Activated naive CD8-positive, alpha-beta T cell treated with anti-CD3 and anti-CD28 coated beads for 36 hours (primary cell): Measurements from ENCODE around the gene GPR62. TPM values are rescaled to one million over a fixed set of nuclear protein-coding genes. Genes with fewer than 3 reads are reported as not detected.
"Not testable (repeated sequence)": the region's sequence is repeated elsewhere in the genome, so short reads cannot be mapped to it uniquely, and the experiment has no call there.

ENCODE experiments used
- DNase-seq: peaks from one replicate; pipeline ENCODE4 v3.0.0; 2021
- H3K27ac Mint-ChIP-seq: one replicate; pipeline ENCODE4 v1.8.0; 2022; ENCODE audit warnings: mild to moderate bottlenecking, moderate library complexity, mixed read lengths
- H3K27me3 Mint-ChIP-seq: one replicate; pipeline ENCODE4 v1.8.0; 2022; ENCODE audit warnings: mild to moderate bottlenecking, mixed read lengths
- H3K36me3 Mint-ChIP-seq: one replicate; pipeline ENCODE4 v1.8.0; 2021; ENCODE audit warnings: mild to moderate bottlenecking, mixed read lengths
- H3K4me1 Mint-ChIP-seq: one replicate; pipeline ENCODE4 v1.8.0; 2021; ENCODE audit warnings: mixed read lengths
- H3K4me3 Mint-ChIP-seq: one replicate; pipeline ENCODE4 v1.8.0; 2022; ENCODE audit warnings: mild to moderate bottlenecking, moderate library complexity, mixed read lengths
- H3K9me3 Mint-ChIP-seq: one replicate; pipeline ENCODE4 v1.8.0; 2022; ENCODE audit warnings: mixed read lengths
- total RNA-seq, 2 experiments: library from RNA; stranded (reverse); gene quantifications; one replicate each; pipeline ENCODE4 v1.2.3, GENCODE V29; 2021

GPR62 gene
- total RNA-seq, 2 experiments from 2014 or later, result not detected

DNA sequence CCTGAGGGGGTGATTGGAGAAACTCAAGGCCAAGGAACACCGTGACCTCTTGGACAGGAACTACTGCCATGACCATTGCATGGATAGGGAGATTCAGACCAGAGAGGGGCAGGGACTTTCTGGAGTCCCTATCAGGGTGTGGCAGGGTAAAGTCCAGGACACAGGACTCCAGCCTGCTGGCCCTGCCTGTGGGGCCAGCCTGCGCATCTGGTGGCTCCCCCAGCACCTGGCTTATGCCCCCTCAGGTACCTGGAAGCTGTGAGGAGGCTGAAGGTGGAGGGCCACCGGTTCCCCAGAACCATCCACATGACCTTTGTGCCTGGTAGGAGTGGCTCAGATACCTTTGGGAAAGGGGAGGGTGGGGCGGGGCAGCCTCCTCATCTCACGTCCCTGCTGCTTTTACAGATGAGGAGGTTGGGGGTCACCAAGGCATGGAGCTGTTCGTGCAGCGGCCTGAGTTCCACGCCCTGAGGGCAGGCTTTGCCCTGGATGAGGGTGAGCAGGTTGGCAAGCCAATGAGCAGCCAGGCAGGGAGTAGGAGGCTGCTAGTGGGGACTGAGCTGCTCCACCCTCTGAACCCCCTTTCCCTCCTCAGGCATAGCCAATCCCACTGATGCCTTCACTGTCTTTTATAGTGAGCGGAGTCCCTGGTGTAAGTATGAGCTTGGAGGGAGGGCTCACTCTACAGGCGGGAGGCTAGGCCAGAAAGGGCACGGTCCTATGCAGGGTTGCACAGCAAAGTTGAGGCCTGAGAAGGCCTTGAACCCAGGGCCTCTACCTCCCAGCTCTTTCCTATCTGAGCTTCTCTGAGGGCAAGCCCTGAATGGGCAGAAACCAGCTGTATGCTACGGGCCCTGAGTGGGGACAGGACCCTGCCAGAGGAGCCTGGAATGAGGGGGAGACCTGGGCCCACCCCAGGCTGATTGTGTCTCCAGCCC lies 31.1 kb downstream of the GPR62 start:
- H3K27me3 Mint-ChIP-seq, result no peaks in the 10 kb centered on the region
- no peaks in the 10 kb centered on the region for H3K9me3 Mint-ChIP-seq
- no peak overlapping the region for H3K27ac Mint-ChIP-seq
- H3K4me3 Mint-ChIP-seq, result no peak overlapping the region
- peaks cover 20% of the 10 kb centered on the region for H3K4me1 Mint-ChIP-seq
- H3K36me3 Mint-ChIP-seq, result peaks cover 2% of the 10 kb centered on the region
- DNase-seq, result no peak

DNA sequence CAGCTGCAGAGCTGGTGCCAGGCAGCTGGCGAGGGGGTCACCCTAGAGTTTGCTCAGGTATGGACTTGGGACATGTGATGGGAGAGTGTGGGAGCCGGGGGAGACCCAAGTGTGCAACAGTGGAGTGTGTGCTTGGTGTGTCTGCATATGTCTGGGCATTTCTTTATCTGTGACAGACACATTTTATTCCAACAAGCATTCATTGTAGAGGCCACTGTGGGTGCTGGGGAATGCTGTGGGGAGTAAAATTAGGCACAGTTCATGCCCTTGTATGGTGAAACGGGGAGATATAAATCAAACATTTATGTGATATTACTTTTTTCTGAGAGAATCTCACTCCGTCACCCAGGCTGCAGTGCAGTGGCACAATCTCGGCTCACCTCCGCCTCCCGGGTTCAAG lies 32.4 kb downstream of the GPR62 start:
- H3K27me3 Mint-ChIP-seq, result no peaks in the 10 kb centered on the region
- no peaks in the 10 kb centered on the region for H3K9me3 Mint-ChIP-seq
- peaks cover 20% of the 10 kb centered on the region for H3K4me1 Mint-ChIP-seq
- DNase-seq, result no peak
- H3K27ac Mint-ChIP-seq, result no peak overlapping the region
- H3K36me3 Mint-ChIP-seq, result peaks cover 15% of the 10 kb centered on the region
- no peak overlapping the region for H3K4me3 Mint-ChIP-seq

DNA sequence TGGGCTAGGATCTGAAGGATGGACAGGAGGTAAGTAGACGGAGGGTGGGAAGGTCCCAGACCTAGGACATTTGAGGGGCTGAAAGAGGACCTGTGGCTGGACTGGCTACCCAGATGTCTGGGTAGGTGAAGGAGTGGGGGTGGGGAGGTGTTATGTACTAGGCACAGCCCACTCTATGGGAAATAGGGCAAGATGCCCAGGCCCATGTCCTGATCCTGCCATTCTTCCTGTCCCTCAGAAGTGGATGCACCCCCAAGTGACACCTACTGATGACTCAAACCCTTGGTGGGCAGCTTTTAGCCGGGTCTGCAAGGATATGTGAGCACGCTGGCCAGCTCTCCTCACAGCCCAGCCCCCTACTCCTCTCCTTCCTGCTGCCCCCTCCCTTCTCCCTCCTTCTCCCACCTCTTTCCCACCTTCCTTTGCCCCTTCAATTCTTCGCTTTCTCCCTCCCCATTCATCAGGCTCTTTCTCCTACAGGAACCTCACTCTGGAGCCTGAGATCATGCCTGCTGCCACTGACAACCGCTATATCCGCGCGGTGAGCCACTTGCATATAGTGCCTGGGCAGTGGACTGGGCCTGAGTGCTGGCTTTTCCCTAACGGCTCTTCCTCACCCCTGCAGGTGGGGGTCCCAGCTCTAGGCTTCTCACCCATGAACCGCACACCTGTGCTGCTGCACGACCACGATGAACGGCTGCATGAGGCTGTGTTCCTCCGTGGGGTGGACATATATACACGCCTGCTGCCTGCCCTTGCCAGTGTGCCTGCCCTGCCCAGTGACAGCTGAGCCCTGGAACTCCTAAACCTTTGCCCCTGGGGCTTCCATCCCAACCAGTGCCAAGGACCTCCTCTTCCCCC lies 33.3 kb downstream of the GPR62 start:
- Mint-ChIP-seq H3K36me3 (peaks cover 23% of the 10 kb centered on the region), H3K9me3 (no peaks in the 10 kb centered on the region), H3K27me3 (peaks cover 3% of the 10 kb centered on the region), H3K4me1 (peaks cover 23% of the 10 kb centered on the region), H3K27ac (no peak overlapping the region), H3K4me3 (no peak overlapping the region)
- no peak for DNase-seq

DNA sequence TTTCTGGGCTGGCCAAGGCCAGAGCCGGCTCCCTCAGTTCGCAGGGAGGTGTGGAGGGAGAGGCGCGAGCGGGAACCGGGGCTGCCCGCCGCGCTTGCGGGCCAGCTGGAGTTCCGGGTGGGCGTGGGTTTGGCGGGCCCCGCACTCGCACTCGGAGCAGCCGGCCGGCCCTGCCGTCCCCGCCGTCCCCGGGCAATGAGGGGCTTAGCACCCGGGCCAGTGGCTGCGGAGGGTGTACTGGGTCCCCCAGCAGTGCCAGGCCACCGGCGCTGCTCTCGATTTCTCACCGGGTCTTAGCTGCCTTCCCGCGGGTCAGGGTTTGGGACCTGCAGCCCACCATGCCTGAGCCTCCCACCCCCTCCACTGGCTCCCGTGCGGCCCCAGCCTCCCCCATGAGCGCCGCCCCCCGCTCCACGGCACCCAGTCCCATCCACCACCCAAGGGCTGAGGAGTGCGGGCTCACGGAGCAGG lies 35.4 kb downstream of the GPR62 start:
- Mint-ChIP-seq H3K4me1 (peaks cover 28% of the 10 kb centered on the region), H3K36me3 (peaks cover 44% of the 10 kb centered on the region), H3K27ac (peak overlapping the region; percentile 83)
- H3K4me3 Mint-ChIP-seq, H3K9me3 Mint-ChIP-seq, H3K27me3 Mint-ChIP-seq, DNase-seq: not testable (repeated sequence)

DNA sequence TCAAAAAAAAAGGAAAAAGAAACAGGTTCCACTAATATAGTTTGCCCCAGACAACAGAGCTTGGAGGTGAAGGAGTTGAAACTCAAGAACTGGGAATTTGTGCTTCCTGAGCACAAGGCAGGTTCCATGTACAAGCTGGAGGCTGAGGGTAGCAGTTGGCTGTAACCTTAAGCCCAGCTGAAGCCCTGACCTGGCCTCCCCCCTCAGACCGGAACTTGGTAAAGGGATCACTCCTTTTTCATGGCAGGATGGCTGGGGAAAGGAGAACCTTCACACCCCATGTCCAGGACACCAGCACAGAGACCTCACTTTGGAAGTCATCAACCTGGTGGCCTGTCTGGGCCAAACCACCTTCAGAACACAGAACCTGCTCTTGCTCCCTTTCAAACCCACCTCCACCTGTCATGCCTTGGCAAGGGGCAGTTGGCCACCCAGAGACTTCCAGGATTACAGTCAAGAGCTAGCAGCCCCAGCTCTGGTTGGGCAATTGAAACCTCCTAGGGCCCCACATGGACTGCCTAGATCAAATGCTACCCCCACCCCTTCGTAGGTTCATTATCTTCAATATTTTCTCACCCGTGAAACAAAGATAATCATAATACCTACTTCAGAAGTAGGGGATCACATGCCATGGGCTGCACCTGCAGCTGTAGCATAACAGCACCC lies 37.0 kb downstream of the GPR62 start:
- H3K4me1 Mint-ChIP-seq, result peaks cover 28% of the 10 kb centered on the region
- no peak for DNase-seq
- peak overlapping the region; percentile 83 for H3K27ac Mint-ChIP-seq
- peak overlapping the region; percentile 100 for H3K4me3 Mint-ChIP-seq
- peaks cover 3% of the 10 kb centered on the region for H3K27me3 Mint-ChIP-seq
- peaks cover 47% of the 10 kb centered on the region for H3K36me3 Mint-ChIP-seq
- H3K9me3 Mint-ChIP-seq, result no peaks in the 10 kb centered on the region

DNA sequence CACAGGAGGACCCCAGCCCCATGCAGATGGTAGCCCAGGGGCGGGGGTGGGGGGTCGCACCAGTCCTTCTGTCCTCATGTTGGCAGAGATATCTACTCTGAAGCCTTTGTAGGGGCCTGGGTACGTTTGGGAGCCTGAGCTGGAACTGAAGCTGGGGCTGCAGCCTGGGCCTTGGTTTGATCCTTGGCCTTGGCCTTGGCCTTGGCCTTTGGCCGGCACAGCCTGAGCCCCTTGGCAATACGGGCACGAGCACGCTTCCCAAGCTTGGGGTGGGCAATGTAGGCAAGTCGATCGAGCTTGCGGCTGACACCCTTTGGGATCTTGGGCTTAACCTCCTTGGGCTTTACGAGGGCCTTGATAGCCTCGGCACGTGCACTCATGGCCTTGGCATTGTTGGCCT lies 38.5 kb downstream of the GPR62 start:
- H3K4me1 Mint-ChIP-seq, result peaks cover 28% of the 10 kb centered on the region
- H3K9me3 Mint-ChIP-seq, H3K27me3 Mint-ChIP-seq, DNase-seq: not testable (repeated sequence)
- H3K27ac Mint-ChIP-seq, result peak overlapping the region; percentile 99
- peaks cover 47% of the 10 kb centered on the region for H3K36me3 Mint-ChIP-seq
- peak overlapping the region; percentile 100 for H3K4me3 Mint-ChIP-seq

DNA sequence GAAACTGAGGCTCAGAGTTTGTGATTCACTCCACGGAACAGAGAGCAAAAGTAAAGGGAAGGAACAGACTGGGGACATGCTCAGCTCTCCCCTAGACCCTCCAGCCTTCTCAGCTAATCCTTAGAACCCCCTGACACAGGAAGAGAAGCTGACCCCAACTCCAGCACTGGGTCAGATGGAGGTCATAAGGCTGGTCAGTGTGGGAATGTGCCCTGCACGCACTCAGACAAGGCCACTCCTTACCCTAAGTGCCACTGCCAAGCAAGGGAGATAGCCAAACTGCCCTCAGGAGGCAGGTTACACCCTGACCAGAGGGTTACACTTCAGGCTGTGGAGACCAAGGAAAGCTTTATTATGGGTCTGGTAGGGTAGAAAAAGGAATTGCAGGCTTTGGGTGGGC lies 39.3 kb downstream of the GPR62 start:
- H3K9me3 Mint-ChIP-seq, result no peaks in the 10 kb centered on the region
- peaks cover 3% of the 10 kb centered on the region for H3K27me3 Mint-ChIP-seq
- H3K4me1 Mint-ChIP-seq, result peaks cover 25% of the 10 kb centered on the region
- no peak for DNase-seq
- H3K27ac Mint-ChIP-seq, result peak overlapping the region; percentile 99
- H3K4me3 Mint-ChIP-seq, result peak overlapping the region; percentile 100
- H3K36me3 Mint-ChIP-seq, result peaks cover 47% of the 10 kb centered on the region

DNA sequence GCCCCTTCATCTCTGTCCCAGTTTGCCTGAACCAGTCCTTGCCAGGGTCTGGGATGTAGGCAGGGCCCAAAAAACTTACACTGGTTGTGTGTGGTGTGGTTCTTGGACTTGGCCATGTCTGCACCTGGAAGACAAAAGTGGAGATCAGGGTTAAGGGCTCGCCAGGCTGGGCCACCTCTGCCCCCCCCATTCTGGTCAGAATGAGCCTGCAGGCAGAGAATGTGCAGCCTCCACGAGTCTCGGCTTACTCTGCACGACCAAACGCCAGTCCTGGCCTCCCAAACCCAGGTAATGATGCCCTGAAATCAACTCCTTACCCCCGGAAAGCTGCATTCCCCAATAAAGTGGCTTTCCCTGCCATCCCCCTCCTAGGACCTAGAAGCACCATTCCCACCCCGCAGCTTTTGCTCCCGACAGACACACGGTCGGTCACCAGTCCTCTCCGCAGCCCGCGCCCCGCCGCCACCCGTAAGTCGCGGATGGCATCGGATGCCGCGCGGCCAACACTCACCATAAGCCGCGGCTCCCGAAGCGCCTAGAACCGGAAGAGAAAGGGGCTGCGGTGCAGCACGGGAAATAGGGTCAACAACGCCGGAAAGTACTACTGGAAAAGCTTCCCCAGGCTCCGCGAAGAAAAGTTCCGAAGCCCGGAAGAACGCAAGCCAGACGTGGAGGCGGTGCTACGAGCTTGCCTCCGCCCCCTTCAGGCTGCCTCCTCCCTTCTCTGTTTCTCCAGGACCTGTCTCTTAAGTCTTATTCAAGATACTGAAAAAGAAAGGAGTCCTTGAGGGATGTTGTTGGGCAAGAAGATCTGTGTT lies 40.4 kb downstream of the GPR62 start, which contains the start of gene RPL29:
Gene RPL29, minus strand, starts transcription at position 550 of the 818 bp plus-strand sequence. Its CDS starts 434 bp downstream, at position 116.
- peak; percentile 90 for DNase-seq
- Mint-ChIP-seq H3K9me3 (no peaks in the 10 kb centered on the region), H3K4me3 (peak within 1 kb of the TSS; percentile 100), H3K27me3 (peaks cover 3% of the 10 kb centered on the region), H3K4me1 (peaks cover 25% of the 10 kb centered on the region), H3K27ac (peak within 1 kb of the TSS; percentile 99), H3K36me3 (peaks cover 47% of the 10 kb centered on the region)

DNA sequence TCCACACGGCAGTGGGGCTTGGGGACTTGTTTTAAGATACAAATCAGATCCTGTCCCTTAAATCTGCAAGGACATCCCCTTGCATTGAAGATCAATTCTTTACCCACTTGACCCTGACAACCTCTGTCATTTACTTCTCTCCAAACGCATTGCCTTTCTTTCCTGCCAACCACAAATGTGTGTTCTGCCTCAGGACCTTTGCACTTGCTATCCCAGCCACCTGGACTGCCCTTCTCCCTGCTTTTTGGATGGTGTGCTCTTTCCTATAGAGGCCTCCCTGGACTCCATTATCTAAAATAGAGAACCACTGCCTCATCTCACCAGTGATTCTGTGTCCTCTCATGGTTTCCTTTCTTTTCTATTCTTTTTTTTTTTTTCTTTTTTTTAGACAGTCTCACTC lies 42.0 kb downstream of the GPR62 start:
- DNase-seq, result no peak
- H3K4me1 Mint-ChIP-seq, result peaks cover 27% of the 10 kb centered on the region
- H3K4me3 Mint-ChIP-seq, result no peak overlapping the region
- peaks cover 36% of the 10 kb centered on the region for H3K36me3 Mint-ChIP-seq
- no peaks in the 10 kb centered on the region for H3K9me3 Mint-ChIP-seq
- H3K27me3 Mint-ChIP-seq, result peaks cover 3% of the 10 kb centered on the region
- H3K27ac Mint-ChIP-seq, result no peak overlapping the region

DNA sequence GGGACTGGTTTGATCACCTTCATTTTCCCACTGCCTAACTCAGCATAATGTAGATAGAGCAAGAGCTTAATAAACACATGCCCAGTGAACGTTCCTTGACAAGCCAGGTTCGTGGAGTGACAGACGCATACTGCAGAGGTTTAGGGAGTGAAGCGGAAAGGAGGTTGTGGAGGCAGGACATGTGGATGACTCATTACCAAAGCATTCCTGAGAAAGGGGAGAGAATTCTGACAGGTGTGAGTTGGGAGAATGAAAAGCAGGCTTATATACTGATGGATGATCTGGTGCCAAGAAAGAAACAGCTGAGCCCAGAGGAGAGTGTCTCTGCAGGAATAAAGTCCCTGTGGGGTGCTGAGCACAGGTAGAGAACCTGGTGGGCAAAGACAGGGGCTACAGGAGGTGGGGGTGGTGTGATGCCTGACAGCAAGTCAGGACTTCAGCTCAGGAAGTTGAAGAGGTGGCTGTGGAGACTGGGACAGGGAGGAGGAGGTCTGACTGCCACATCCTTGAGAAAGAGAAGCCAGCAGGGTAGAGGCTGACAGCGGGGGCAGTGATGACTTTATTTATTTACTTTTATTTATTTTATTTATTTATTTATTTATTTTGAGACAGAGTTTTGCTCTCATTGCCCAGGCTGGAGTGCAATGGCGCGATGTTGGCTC lies 42.9 kb downstream of the GPR62 start:
- Mint-ChIP-seq H3K4me3 (no peak overlapping the region), H3K9me3 (no peaks in the 10 kb centered on the region), H3K27ac (no peak overlapping the region), H3K27me3 (peaks cover 3% of the 10 kb centered on the region), H3K4me1 (peaks cover 21% of the 10 kb centered on the region), H3K36me3 (peaks cover 28% of the 10 kb centered on the region)
- DNase-seq, result no peak

DNA sequence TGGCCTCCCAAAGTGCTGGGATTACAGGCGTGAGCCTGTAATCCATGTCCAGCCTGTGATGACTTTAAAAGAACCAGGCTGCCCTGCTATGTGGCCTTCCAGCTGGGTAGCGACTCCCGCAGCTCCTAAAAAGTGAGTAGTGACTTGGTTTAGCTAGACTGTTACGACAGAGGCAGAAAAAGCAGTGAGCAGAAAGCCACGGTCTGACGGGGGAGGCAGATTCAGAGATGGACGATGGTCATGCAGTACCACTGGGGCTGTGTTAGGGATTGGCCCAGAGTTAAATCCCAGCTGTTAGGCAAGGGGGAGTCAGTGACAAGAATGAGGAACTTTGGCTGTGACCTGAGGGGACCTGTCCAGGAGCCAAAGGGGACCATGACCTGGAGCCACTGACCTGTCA lies 43.6 kb downstream of the GPR62 start:
- Mint-ChIP-seq H3K9me3 (no peaks in the 10 kb centered on the region), H3K4me3 (no peak overlapping the region), H3K27me3 (no peaks in the 10 kb centered on the region), H3K27ac (no peak overlapping the region), H3K4me1 (peaks cover 18% of the 10 kb centered on the region), H3K36me3 (peaks cover 21% of the 10 kb centered on the region)
- DNase-seq, result no peak

DNA sequence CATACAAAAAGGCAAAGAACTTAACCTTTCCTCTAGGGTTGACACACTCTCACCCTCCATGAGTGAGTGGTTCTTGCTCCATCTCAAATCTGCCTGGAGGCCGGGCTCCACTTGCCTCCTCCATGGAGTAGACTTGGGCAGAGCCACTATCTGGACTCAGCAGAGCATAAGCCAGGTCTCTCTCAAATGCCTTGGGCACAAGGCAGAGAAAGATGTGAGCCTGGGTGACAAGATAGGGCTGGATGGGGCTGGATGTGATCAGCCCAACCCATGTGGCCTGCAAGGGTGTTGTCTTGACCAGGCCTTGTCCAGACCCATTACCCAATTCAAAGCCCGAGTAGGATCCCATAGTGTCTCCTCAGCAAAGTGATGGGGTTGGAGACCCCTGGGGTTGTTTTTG lies 44.7 kb downstream of the GPR62 start:
- Mint-ChIP-seq H3K4me1 (peaks cover 8% of the 10 kb centered on the region), H3K27me3 (no peaks in the 10 kb centered on the region), H3K4me3 (no peak overlapping the region), H3K27ac (no peak overlapping the region), H3K36me3 (peaks cover 10% of the 10 kb centered on the region), H3K9me3 (no peaks in the 10 kb centered on the region)
- no peak for DNase-seq

DNA sequence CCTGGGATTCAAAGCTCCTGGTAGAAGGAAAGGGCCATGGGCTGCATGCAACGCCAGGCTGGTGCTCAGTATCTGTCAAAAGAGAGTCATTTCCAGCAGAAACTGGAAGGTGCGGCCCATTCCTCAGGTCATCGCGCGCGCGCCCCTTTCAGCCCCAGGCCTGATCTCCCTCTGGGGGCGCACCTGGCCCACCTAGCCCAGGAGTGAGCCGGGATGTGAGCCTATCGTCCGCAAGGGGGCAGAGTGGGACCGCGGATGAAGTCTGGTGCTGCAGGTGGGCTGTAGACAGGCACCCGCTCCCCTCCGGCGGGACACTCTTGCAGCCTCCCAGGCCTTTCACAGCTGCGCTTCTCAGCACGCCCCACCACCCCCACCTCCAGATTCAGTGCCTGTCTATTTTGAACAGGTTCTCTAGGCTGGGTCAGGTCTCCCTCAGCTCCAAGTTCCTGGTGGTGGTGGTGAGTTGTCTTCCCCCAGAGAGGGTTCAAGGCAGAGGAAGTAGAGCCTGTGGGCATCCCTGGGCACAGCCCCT lies 46.3 kb downstream of the GPR62 start:
- DNase-seq, result peak; percentile 88
- no peaks in the 10 kb centered on the region for H3K9me3 Mint-ChIP-seq
- no peak overlapping the region for H3K4me3 Mint-ChIP-seq
- peaks cover 12% of the 10 kb centered on the region for H3K4me1 Mint-ChIP-seq
- no peaks in the 10 kb centered on the region for H3K36me3 Mint-ChIP-seq
- H3K27me3 Mint-ChIP-seq, result no peaks in the 10 kb centered on the region
- H3K27ac Mint-ChIP-seq, result no peak overlapping the region
